ENCODE results near the gene ABTB2. TPM values are rescaled to one million over a fixed set of nuclear protein-coding genes. Genes with fewer than 3 reads are reported as not detected.

The ABTB2 gene
- polyA plus RNA-seq, 1 donor (not counting 4 experiments of a cell fraction or from before 2014, with no cell fraction given) = 1.0 TPM

DNA sequence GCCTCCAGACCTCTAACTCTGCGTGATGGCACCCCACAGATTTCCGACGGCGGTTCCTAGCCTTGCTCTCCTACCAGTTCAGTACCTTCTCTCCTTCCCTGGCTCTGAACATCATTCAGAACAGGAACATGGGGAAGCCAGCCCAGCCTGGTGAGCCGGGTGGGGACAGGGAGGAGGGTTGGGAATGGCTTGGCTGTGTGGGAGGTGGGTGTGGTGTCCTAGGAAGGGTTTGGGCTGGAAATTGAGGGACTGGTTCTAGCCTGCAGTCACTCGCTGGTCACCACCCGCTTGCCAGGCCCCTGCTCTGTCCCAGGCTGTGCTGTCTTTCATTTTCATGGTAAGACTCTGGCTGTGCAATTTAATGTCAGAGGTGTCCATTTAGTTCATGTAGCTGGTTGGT, 218.5 kb downstream of the ABTB2 start:
- Histone ChIP-seq H3K36me3 (ENCODE audit: control insufficient read depth in 2 of 2, extremely low read depth in 1 of 2, insufficient read depth in 2 of 2, low read length in 2 of 2) (peaks cover 55 to 78% of the 10 kb centered on the region in 2 experiments), H3K27me3 (ENCODE audit: control insufficient read depth, extremely low read depth, insufficient read depth, low read length) (no peaks in the 10 kb centered on the region), H2AFZ (ENCODE audit: control insufficient read depth, low read length) (no peak overlapping the region), H3K79me2 (ENCODE audit: control insufficient read depth, insufficient read depth, low read length) (no peaks in the 10 kb centered on the region), H3K9ac (ENCODE audit: control insufficient read depth, extremely low read depth, insufficient read depth, low read length) (no peak overlapping the region), H3K4me3 (ENCODE audit: control insufficient read depth in 2 of 3, extremely low read depth in 1 of 3, insufficient read depth in 2 of 3, low read depth in 1 of 3, low read length in 3 of 3) (no peak overlapping the region), H3K9me3 (ENCODE audit: control insufficient read depth, low read depth, low read length) (no peaks in the 10 kb centered on the region), H3K4me2 (ENCODE audit: control insufficient read depth, extremely low read depth, insufficient read depth, low read depth, low read length) (no peak overlapping the region), H4K20me1 (ENCODE audit: control insufficient read depth, extremely low read depth, insufficient read depth, low read length) (no peaks in the 10 kb centered on the region), H3K27ac (ENCODE audit: control insufficient read depth, insufficient read depth, low read length) (no peak overlapping the region), H3K9me1 (ENCODE audit: control insufficient read depth, extremely low read depth, insufficient read depth, low read length) (no peaks in the 10 kb centered on the region), H3K4me1 (ENCODE audit: control insufficient read depth, extremely low read depth, insufficient read depth, low read length) (no peaks in the 10 kb centered on the region)
- FAIRE-seq (no peak), DNase-seq (ENCODE audit: low read depth, low spot score) (no peak)
- TF ChIP-seq, protein P1, sequence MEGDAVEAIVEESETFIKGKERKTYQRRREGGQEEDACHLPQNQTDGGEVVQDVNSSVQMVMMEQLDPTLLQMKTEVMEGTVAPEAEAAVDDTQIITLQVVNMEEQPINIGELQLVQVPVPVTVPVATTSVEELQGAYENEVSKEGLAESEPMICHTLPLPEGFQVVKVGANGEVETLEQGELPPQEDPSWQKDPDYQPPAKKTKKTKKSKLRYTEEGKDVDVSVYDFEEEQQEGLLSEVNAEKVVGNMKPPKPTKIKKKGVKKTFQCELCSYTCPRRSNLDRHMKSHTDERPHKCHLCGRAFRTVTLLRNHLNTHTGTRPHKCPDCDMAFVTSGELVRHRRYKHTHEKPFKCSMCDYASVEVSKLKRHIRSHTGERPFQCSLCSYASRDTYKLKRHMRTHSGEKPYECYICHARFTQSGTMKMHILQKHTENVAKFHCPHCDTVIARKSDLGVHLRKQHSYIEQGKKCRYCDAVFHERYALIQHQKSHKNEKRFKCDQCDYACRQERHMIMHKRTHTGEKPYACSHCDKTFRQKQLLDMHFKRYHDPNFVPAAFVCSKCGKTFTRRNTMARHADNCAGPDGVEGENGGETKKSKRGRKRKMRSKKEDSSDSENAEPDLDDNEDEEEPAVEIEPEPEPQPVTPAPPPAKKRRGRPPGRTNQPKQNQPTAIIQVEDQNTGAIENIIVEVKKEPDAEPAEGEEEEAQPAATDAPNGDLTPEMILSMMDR (optimal IDR thresholded peaks at IDR 0.05 in 1 of 3, IDR thresholded peaks at IDR 0.05 in 1 of 3, conservative IDR thresholded peaks at IDR 0.05 in 1 of 3; ENCODE audit: extremely low read depth in 1 of 3, insufficient read depth in 2 of 3, low read length in 3 of 3) = no peak
- no peak for TF ChIP-seq EZH2 (IDR thresholded peaks at IDR 0.05; ENCODE audit: low read length)
- dilution Hi-C loops (cut with MboI; ENCODE audit: extremely low pct_ligation_motif_present, low sequenced_read_pairs) = no loop called here

DNA sequence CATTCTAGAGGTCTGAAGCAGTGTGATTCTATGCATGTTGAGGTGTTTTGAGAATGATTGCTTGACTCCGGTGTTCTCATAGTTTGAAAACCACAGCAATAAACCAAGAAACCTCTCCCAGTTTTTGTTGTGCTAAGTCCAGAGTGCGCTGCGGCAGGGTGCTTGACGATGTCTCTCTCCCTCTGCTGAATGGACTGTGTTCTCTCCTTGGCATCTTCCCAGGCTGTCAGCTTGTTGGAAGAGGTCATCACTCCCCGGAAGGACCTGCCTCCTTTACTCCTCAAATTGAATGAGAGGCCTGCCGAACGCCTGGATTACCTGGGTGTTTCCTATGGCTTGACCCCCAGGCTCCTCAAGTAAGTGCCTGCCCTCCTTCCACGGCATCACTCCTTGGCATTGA, 221.4 kb downstream of the ABTB2 start:
- no peak overlapping the region for H3K4me3 ChIP-seq (ENCODE audit: control insufficient read depth in 2 of 3, extremely low read depth in 1 of 3, insufficient read depth in 2 of 3, low read depth in 1 of 3, low read length in 3 of 3)
- no peaks in the 10 kb centered on the region for H3K4me1 ChIP-seq (ENCODE audit: control insufficient read depth, extremely low read depth, insufficient read depth, low read length)
- H3K79me2 ChIP-seq (ENCODE audit: control insufficient read depth, insufficient read depth, low read length) = no peaks in the 10 kb centered on the region
- TF ChIP-seq, protein P1 (optimal IDR thresholded peaks at IDR 0.05 in 1 of 3, IDR thresholded peaks at IDR 0.05 in 1 of 3, conservative IDR thresholded peaks at IDR 0.05 in 1 of 3; ENCODE audit: extremely low read depth in 1 of 3, insufficient read depth in 2 of 3, low read length in 3 of 3) = no peak
- TF ChIP-seq EZH2 (IDR thresholded peaks at IDR 0.05; ENCODE audit: low read length) = no peak
- H3K27me3 ChIP-seq (ENCODE audit: control insufficient read depth, extremely low read depth, insufficient read depth, low read length) = no peaks in the 10 kb centered on the region
- H3K9me3 ChIP-seq (ENCODE audit: control insufficient read depth, low read depth, low read length) = no peaks in the 10 kb centered on the region
- no peak overlapping the region for H3K4me2 ChIP-seq (ENCODE audit: control insufficient read depth, extremely low read depth, insufficient read depth, low read depth, low read length)
- DNase-seq (ENCODE audit: low read depth, low spot score) (no peak), FAIRE-seq (no peak)
- dilution Hi-C loops (cut with MboI; ENCODE audit: extremely low pct_ligation_motif_present, low sequenced_read_pairs) = no loop called here
- H3K36me3 ChIP-seq (ENCODE audit: control insufficient read depth in 2 of 2, extremely low read depth in 1 of 2, insufficient read depth in 2 of 2, low read length in 2 of 2) = peaks cover 50 to 75% of the 10 kb centered on the region in 2 experiments
- H3K9me1 ChIP-seq (ENCODE audit: control insufficient read depth, extremely low read depth, insufficient read depth, low read length) = no peaks in the 10 kb centered on the region
- H2AFZ ChIP-seq (ENCODE audit: control insufficient read depth, low read length) = no peak overlapping the region
- no peaks in the 10 kb centered on the region for H4K20me1 ChIP-seq (ENCODE audit: control insufficient read depth, extremely low read depth, insufficient read depth, low read length)
- no peak overlapping the region for H3K27ac ChIP-seq (ENCODE audit: control insufficient read depth, insufficient read depth, low read length)
- no peak overlapping the region for H3K9ac ChIP-seq (ENCODE audit: control insufficient read depth, extremely low read depth, insufficient read depth, low read length)

Data from keratinocyte (primary cell).